Neural progenitor cell (in vitro differentiated cells): ENCODE measurements around the gene HDAC2. TPM values are rescaled to one million over a fixed set of nuclear protein-coding genes. Genes with fewer than 3 reads are reported as not detected.

Experiments used
- DNase-seq: peaks from one replicate; pipeline ENCODE4 v3.0.0-alpha.2; 2016; ENCODE audit warnings: low spot score
- H2AFZ ChIP-seq: fragments of 200-600 bp; sonication (generic); replicated peaks from 2 replicates; pipeline ENCODE4 v1.6.1; 2016; ENCODE audit warnings: antibody characterized with exemption
- H3F3A ChIP-seq: fragments of 200-600 bp; sonication (generic); 2 replicates; pipeline ENCODE4 v1.6.1; 2016; ENCODE audit warnings: antibody characterized with exemption, low read depth
- H3K27ac ChIP-seq: fragments of 200-600 bp; sonication (generic); 2 replicates; pipeline ENCODE4 v1.5.1; 2016; ENCODE audit warnings: mild to moderate bottlenecking
- H3K27me3 ChIP-seq: fragments of 200-600 bp; sonication (generic); 2 replicates; pipeline ENCODE4 v1.6.1; 2016; ENCODE audit warnings: mild to moderate bottlenecking, moderate library complexity
- H3K36me3 ChIP-seq: fragments of 200-600 bp; sonication (generic); 2 replicates; pipeline ENCODE4 v1.5.1; 2016
- H3K4me1 ChIP-seq: fragments of 200-600 bp; sonication (generic); 2 replicates; pipeline ENCODE4 v1.6.1; 2016; ENCODE audit warnings: mixed run types
- H3K4me2 ChIP-seq: fragments of 200-600 bp; sonication (generic); 2 replicates; pipeline ENCODE4 v1.6.1; 2016
- H3K4me3 ChIP-seq: fragments of 200-600 bp; sonication (generic); 2 replicates; pipeline ENCODE4 v1.5.1; 2016
- H3K79me2 ChIP-seq: fragments of 200-600 bp; sonication (generic); 2 replicates; pipeline ENCODE4 v1.6.1; 2016; ENCODE audit warnings: low read depth
- H3K9ac ChIP-seq: fragments of 200-600 bp; sonication (generic); 2 replicates; pipeline ENCODE4 v1.6.1; 2016
- H3K9me3 ChIP-seq: fragments of 200-600 bp; sonication (generic); 2 replicates; pipeline ENCODE4 v1.5.1; 2016; ENCODE audit warnings: low read depth
- H4K20me1 ChIP-seq: fragments of 200-600 bp; sonication (generic); 2 replicates; pipeline ENCODE4 v1.6.1; 2016; ENCODE audit warnings: low read depth
- H3K27ac Mint-ChIP-seq: 3 replicates; pipeline ENCODE4 v1.8.0; 2021; ENCODE audit warnings: mixed read lengths
- H3K27me3 Mint-ChIP-seq: 2 replicates; pipeline ENCODE4 v1.8.0; 2022; ENCODE audit warnings: low read depth, mild to moderate bottlenecking, inconsistent platforms, moderate library complexity, mixed read lengths; ENCODE audit not compliant: insufficient read depth
- H3K36me3 Mint-ChIP-seq: 3 replicates; pipeline ENCODE4 v1.8.0; 2021; ENCODE audit warnings: mixed read lengths
- H3K4me1 Mint-ChIP-seq: 3 replicates; pipeline ENCODE4 v1.8.0; 2021; ENCODE audit warnings: mixed read lengths
- H3K4me3 Mint-ChIP-seq: 3 replicates; pipeline ENCODE4 v1.8.0; 2021; ENCODE audit warnings: mild to moderate bottlenecking, moderate library complexity, mixed read lengths
- H3K9me3 Mint-ChIP-seq: 3 replicates; pipeline ENCODE4 v1.8.0; 2020; ENCODE audit warnings: mixed read lengths
- EZH2 ChIP-seq: fragments of 200-600 bp; sonication (generic); IDR thresholded peaks from 2 replicates; pipeline ENCODE4 v1.6.1; 2017; ENCODE audit warnings: antibody characterized with exemption, mild to moderate bottlenecking, moderate library complexity
- EZH2phosphoT487 ChIP-seq: fragments of 200-600 bp; sonication (generic); IDR thresholded peaks from 2 replicates; pipeline ENCODE4 v1.6.1; 2017; ENCODE audit warnings: antibody characterized with exemption
- total RNA-seq: library from RNA; depleted of rRNA; stranded (reverse); fragments of >200 nt; gene quantifications from 2 replicates; pipeline ENCODE4 v1.2.3, GENCODE V29; 2015; ENCODE audit warnings: low replicate concordance
- TF ChIP-seq, protein P1 (sequence below): fragments of 200-600 bp; sonication (generic); IDR thresholded peaks from 2 replicates; pipeline ENCODE4 v1.5.1; 2017; ENCODE audit warnings: antibody characterized with exemption, mild to moderate bottlenecking

The HDAC2 gene
- total RNA-seq, 1 donor from 2014 or later = 429 TPM

DNA sequence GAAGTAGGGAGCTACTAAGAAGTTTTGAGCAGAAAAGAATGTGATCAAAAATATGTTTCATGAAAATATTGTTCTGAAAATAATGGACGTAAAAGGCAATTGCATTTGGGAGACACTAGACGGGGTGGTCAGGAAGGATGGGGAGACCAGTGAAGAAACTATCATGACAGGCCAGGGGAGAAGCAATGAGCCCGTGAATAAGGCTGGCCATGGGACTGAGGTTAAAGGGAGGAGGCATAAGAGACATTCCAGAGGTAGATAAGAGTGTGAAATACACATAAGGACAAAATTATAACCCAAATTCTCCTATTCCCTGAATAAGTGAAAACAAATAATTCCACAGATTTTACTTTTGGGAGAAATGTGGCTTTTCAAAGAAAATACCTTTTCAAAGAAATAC is 62.1 kb downstream of the HDAC2 start:
- no peak for DNase-seq
- no peak overlapping the region for H3K4me3 Mint-ChIP-seq

DNA sequence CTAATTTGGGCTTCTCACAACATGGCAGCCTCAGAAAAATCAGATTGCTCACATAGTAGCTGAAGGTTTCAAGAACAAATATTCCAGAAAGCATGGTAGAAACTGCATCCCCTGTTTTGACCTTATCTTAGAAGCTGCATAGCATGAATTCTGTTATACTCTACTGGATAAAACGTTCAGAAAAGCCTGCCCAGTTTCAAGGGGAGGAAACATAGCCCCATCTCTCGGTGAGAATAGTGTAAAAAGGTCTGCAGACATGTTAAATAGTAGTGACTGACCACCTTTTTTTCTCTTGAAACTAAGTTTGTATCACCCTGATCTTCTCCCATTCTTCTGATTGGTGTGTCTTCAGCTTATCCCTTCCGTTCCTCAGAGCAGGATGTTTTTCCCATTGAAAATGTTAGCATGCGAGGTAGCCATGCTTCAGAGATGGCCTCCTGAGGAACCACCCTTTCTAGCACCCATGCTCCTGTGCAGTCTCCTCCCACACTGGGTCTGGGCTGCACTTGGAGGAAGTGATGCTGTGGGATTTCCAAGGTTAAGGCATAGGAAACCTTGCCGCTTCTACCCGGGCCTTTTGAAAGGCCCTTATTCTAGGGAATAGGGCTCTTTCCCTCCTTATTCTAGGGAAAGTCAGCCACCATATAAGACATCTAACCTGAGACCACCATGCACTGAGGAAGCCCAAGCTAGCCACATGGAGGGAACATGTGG is 63.7 kb downstream of the HDAC2 start:
- Mint-ChIP-seq H3K27me3 (peaks cover 2% of the 10 kb centered on the region), H3K27ac (no peak overlapping the region), H3K4me3 (no peak overlapping the region), H3K9me3 (peaks cover 5% of the 10 kb centered on the region), H3K36me3 (peaks cover 3% of the 10 kb centered on the region), H3K4me1 (peaks cover 10% of the 10 kb centered on the region)
- Histone ChIP-seq H3K36me3 (no peaks in the 10 kb centered on the region), H3K9ac (no peak overlapping the region), H3K79me2 (no peaks in the 10 kb centered on the region), H3K9me3 (no peaks in the 10 kb centered on the region), H4K20me1 (no peaks in the 10 kb centered on the region), H3K4me1 (no peaks in the 10 kb centered on the region), H3K4me2 (no peak overlapping the region), H3F3A (no peaks in the 10 kb centered on the region), H3K4me3 (no peak overlapping the region), H3K27me3 (no peaks in the 10 kb centered on the region), H3K27ac (no peak overlapping the region), H2AFZ (no peak overlapping the region)
- no peak for DNase-seq
- no peak for TF ChIP-seq EZH2phosphoT487
- no peak for TF ChIP-seq EZH2
- TF ChIP-seq, protein P1, sequence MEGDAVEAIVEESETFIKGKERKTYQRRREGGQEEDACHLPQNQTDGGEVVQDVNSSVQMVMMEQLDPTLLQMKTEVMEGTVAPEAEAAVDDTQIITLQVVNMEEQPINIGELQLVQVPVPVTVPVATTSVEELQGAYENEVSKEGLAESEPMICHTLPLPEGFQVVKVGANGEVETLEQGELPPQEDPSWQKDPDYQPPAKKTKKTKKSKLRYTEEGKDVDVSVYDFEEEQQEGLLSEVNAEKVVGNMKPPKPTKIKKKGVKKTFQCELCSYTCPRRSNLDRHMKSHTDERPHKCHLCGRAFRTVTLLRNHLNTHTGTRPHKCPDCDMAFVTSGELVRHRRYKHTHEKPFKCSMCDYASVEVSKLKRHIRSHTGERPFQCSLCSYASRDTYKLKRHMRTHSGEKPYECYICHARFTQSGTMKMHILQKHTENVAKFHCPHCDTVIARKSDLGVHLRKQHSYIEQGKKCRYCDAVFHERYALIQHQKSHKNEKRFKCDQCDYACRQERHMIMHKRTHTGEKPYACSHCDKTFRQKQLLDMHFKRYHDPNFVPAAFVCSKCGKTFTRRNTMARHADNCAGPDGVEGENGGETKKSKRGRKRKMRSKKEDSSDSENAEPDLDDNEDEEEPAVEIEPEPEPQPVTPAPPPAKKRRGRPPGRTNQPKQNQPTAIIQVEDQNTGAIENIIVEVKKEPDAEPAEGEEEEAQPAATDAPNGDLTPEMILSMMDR = no peak

More for the DNA sequence above, 62.1 kb downstream of the HDAC2 start:
- H3K27ac ChIP-seq = no peak overlapping the region
- H3K36me3 Mint-ChIP-seq = peaks cover 3% of the 10 kb centered on the region
- TF ChIP-seq EZH2 = no peak
- no peak for TF ChIP-seq EZH2phosphoT487
- TF ChIP-seq, protein P1 = no peak
- no peak overlapping the region for H3K4me2 ChIP-seq
- peaks cover 5% of the 10 kb centered on the region for H3K9me3 Mint-ChIP-seq
- H3F3A ChIP-seq = no peaks in the 10 kb centered on the region
- H3K27me3 Mint-ChIP-seq = peaks cover 2% of the 10 kb centered on the region
- H3K4me1 Mint-ChIP-seq = peaks cover 10% of the 10 kb centered on the region
- no peaks in the 10 kb centered on the region for H3K4me1 ChIP-seq
- no peak overlapping the region for H2AFZ ChIP-seq
- no peak overlapping the region for H3K27ac Mint-ChIP-seq
- no peaks in the 10 kb centered on the region for H3K36me3 ChIP-seq
- no peaks in the 10 kb centered on the region for H3K9me3 ChIP-seq
- no peaks in the 10 kb centered on the region for H4K20me1 ChIP-seq
- no peak overlapping the region for H3K9ac ChIP-seq
- no peaks in the 10 kb centered on the region for H3K27me3 ChIP-seq
- H3K4me3 ChIP-seq = no peak overlapping the region
- no peaks in the 10 kb centered on the region for H3K79me2 ChIP-seq

DNA sequence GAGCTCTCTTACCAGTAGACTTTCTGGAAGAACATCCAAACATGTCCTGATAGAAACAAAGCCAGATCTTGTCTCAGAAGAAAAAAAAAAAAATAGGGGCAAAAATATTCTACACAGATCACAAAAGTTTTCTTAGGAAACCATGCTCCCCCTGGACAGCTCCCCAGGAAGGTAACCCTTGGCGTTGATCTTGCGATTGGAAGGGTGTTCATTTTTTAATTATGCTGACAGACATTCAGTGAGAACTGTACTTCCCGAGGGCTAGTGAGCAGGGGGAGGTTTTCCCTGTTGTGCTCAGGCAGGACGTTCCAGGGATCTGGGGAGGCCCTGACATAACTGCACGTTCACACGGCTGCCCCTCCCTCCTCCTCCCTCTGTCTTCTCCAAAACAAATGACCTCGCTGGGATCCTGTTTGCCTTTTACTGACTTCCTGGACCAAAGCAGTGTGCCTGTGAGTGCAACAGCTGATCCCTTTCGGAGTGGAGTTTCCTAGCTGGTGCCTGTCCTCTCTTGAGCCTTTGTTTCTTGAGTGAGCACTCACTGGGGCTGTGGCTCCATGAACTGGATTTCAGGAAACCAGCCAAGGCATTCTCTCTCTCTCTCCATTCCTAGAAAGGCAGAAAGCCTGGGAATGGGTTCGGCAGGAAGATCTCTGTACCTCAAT is 67.2 kb downstream of the HDAC2 start:
- H3K4me1 Mint-ChIP-seq = peaks cover 6% of the 10 kb centered on the region
- Histone ChIP-seq H3F3A (no peaks in the 10 kb centered on the region), H3K36me3 (no peaks in the 10 kb centered on the region), H3K27me3 (no peaks in the 10 kb centered on the region), H3K9me3 (no peaks in the 10 kb centered on the region), H3K4me3 (no peak overlapping the region), H3K4me1 (no peaks in the 10 kb centered on the region), H3K79me2 (no peaks in the 10 kb centered on the region), H2AFZ (peak overlapping the region; percentile 63), H3K4me2 (no peak overlapping the region), H3K9ac (no peak overlapping the region), H4K20me1 (no peaks in the 10 kb centered on the region), H3K27ac (no peak overlapping the region)
- H3K27me3 Mint-ChIP-seq = peaks cover 2% of the 10 kb centered on the region
- DNase-seq = no peak
- H3K27ac Mint-ChIP-seq = no peak overlapping the region
- peaks cover 3% of the 10 kb centered on the region for H3K36me3 Mint-ChIP-seq
- H3K9me3 Mint-ChIP-seq = peaks cover 10% of the 10 kb centered on the region
- no peak for TF ChIP-seq EZH2
- no peak for TF ChIP-seq EZH2phosphoT487
- TF ChIP-seq, protein P1 = no peak
- H3K4me3 Mint-ChIP-seq = no peak overlapping the region
